ENCODE measurements around the gene TSR3. TPM values are rescaled to one million over a fixed set of nuclear protein-coding genes. Genes with fewer than 3 reads are reported as not detected.

TSR3 gene
- total RNA-seq, 1 experiment from 2014 or later: 52.7 TPM

GRCh38 chr16:1371054-1371978 lies 19.6 kb upstream of the TSR3 start:
- CTCF ChIA-PET: interaction anchor here (1.2 kb wide), 1 partner anchor 7 kb away, joined by 3 read pairs; no protein-coding TSS in a partner anchor
- no peak overlapping the region for H3K4me2 ChIP-seq (ENCODE audit: low read length)
- no peak for ATAC-seq

More at GRCh38 chr16:1371054-1371978, 19.6 kb upstream of the TSR3 start:
- no peak overlapping the region for H3K9ac ChIP-seq (ENCODE audit: low read length)
- no peak overlapping the region; the same call in 1 of the 2 replicates for H3K27ac ChIP-seq (ENCODE audit: low read depth, low read length)
- DNase-seq (ENCODE audit: low read depth, low spot score): no peak
- H3K36me3 ChIP-seq (ENCODE audit: control insufficient read depth in 1 of 2, insufficient read depth in 2 of 2, low read length in 2 of 2): peaks cover 6 to 13% of the 10 kb centered on the region in 2 experiments; a peak in 2 of 4 replicates
- H3K4me1 ChIP-seq (ENCODE audit: control insufficient read depth in 1 of 2, insufficient read depth in 2 of 2, low read length in 2 of 2): no peaks in the 10 kb centered on the region
- TF ChIP-seq MAX (IDR thresholded peaks at IDR 0.05): no peak
- no peak for TF ChIP-seq YY1 (IDR thresholded peaks at IDR 0.05; ENCODE audit: extremely low read depth, insufficient replicate concordance, low read depth, low read length)
- no peak for TF ChIP-seq RAD21 (IDR thresholded peaks at IDR 0.05; ENCODE audit: low read depth)
- no peak for TF ChIP-seq POLR2A (IDR thresholded peaks at IDR 0.05; ENCODE audit: borderline replicate concordance, extremely low read depth, insufficient read depth, insufficient read length)
- TF ChIP-seq EZH2phosphoT487 (IDR thresholded peaks at IDR 0.05; ENCODE audit: borderline replicate concordance): no peak
- TF ChIP-seq ZNF274 (IDR thresholded peaks at IDR 0.05; ENCODE audit: low read depth, low read length): no peak
- no peak for TF ChIP-seq CTCF (IDR thresholded peaks at IDR 0.05 in 2 of 3, conservative IDR thresholded peaks at IDR 0.05 in 1 of 3; ENCODE audit: borderline replicate concordance in 1 of 3, insufficient read depth in 1 of 3, low read depth in 2 of 3, low read length in 2 of 3)
- no peak for TF ChIP-seq CEBPB (IDR thresholded peaks at IDR 0.05; ENCODE audit: low read depth)
- TF ChIP-seq FOSL1 (IDR thresholded peaks at IDR 0.05; ENCODE audit: low read depth): no peak
- no peak for TF ChIP-seq TCF7L2 (IDR thresholded peaks at IDR 0.05; ENCODE audit: borderline replicate concordance, extremely low read depth, insufficient read depth, insufficient read length)
- no peak for TF ChIP-seq SP1 (IDR thresholded peaks at IDR 0.05; ENCODE audit: low read depth)
- TF ChIP-seq EGR1 (IDR thresholded peaks at IDR 0.05; ENCODE audit: low read depth): no peak
- TF ChIP-seq SIN3A (IDR thresholded peaks at IDR 0.05; ENCODE audit: low read depth): no peak
- no peak for TF ChIP-seq ATF3 (IDR thresholded peaks at IDR 0.05)
- TF ChIP-seq POLR2AphosphoS5 (IDR thresholded peaks at IDR 0.05; ENCODE audit: low read depth, low read length): no peak
- no peak for TF ChIP-seq REST (IDR thresholded peaks at IDR 0.05; ENCODE audit: low read depth)
- TF ChIP-seq ELF1 (IDR thresholded peaks at IDR 0.05; ENCODE audit: borderline replicate concordance, low read depth): no peak
- no peak for TF ChIP-seq ZFX (IDR thresholded peaks at IDR 0.05)
- no peak for TF ChIP-seq EZH2 (IDR thresholded peaks at IDR 0.05)
- TF ChIP-seq CBX3 (IDR thresholded peaks at IDR 0.05; ENCODE audit: low read depth): no peak
- no peak overlapping the region for H2AFZ ChIP-seq (ENCODE audit: low read depth, low read length, poor library complexity, severe bottlenecking)
- ChIA-PET POLR2A (no interaction called here), RAD21 (ENCODE audit: low non-redundant PET in 1 of 2, low total read pairs in 2 of 2, uncharacterized antibody in 2 of 2, unreplicated experiment in 2 of 2) (no interaction called here)
- BruUV-seq (replicated peaks): no TSS peak
- no peaks in the 10 kb centered on the region for H3K9me3 ChIP-seq (ENCODE audit: control insufficient read depth in 1 of 2, insufficient read depth in 1 of 2, low read depth in 1 of 2, low read length in 2 of 2)
- no peaks in the 10 kb centered on the region for H4K20me1 ChIP-seq (ENCODE audit: insufficient read depth)
- no peak overlapping the region for H3K4me3 ChIP-seq (replicated peaks in 1 of 2; ENCODE audit: low read depth in 1 of 2, low read length in 2 of 2)
- H3K79me2 ChIP-seq (ENCODE audit: insufficient read depth, low read length): peaks cover 8% of the 10 kb centered on the region; the same call in 1 of the 2 replicates
- H3K9me2 ChIP-seq (ENCODE audit: insufficient read depth): no peaks in the 10 kb centered on the region
- no peaks in the 10 kb centered on the region for H3K27me3 ChIP-seq (ENCODE audit: insufficient read depth, low read length)
- intact Hi-C loops (cut with micrococcal nuclease): no loop called here
